ENCODE results near the gene CCM2L.

DNA sequence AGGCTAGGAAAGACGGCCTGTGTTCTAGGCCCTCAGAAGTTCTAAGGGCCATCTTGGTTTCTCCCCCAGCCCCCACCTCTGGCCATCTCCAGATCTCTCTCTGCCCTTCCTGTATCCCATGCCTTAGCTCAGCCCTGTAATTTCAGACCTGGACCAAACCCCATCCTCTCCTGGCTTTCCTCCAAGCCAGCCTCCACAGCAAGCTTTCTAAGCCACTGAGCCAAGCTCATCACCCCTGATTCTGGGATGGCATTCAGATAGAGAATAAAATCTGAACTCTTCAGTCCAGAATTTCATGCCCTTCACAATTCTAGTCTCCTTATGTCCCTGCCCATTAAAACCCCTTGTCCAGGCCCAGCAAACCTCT is 18.9 kb upstream of the CCM2L start:
- no peak for TF ChIP-seq EZH2phosphoT487 (IDR thresholded peaks at IDR 0.05; ENCODE audit: borderline replicate concordance, low read depth, low read length)
- TF ChIP-seq, protein P1, sequence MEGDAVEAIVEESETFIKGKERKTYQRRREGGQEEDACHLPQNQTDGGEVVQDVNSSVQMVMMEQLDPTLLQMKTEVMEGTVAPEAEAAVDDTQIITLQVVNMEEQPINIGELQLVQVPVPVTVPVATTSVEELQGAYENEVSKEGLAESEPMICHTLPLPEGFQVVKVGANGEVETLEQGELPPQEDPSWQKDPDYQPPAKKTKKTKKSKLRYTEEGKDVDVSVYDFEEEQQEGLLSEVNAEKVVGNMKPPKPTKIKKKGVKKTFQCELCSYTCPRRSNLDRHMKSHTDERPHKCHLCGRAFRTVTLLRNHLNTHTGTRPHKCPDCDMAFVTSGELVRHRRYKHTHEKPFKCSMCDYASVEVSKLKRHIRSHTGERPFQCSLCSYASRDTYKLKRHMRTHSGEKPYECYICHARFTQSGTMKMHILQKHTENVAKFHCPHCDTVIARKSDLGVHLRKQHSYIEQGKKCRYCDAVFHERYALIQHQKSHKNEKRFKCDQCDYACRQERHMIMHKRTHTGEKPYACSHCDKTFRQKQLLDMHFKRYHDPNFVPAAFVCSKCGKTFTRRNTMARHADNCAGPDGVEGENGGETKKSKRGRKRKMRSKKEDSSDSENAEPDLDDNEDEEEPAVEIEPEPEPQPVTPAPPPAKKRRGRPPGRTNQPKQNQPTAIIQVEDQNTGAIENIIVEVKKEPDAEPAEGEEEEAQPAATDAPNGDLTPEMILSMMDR (conservative IDR thresholded peaks at IDR 0.05; ENCODE audit: low read length) = no peak

All from OCI-LY7 (cell line).